Activated effector memory CD4-positive, alpha-beta T cell treated with anti-CD3 and anti-CD28 coated beads, Interleukin-2, amount 50 U/mL, for 16 hours (primary cell): ENCODE results near the gene RGSL1.
"Not testable (repeated sequence)": the region's sequence is repeated elsewhere in the genome, so short reads cannot be mapped to it uniquely, and the experiment has no call there.

ENCODE experiments used
- DNase-seq: peaks from one replicate; pipeline ENCODE4 v3.0.0-alpha.2; 2020

Gene RGSL1

GRCh38 chr1:182447124-182447523 lies 2.8 kb upstream of the RGSL1 start:
- DNase-seq, result not testable (repeated sequence)

GRCh38 chr1:182447660-182448059 lies 2.3 kb upstream of the RGSL1 start:
- DNase-seq, result no peak

- no peak for DNase-seq
Measured at GRCh38 chr1:182453631-182454030, 3.7 kb downstream of the RGSL1 start.

GRCh38 chr1:182457844-182458243 lies 7.9 kb downstream of the RGSL1 start:
- DNase-seq, result no peak

GRCh38 chr1:182459949-182460348 lies 10.0 kb downstream of the RGSL1 start:
- DNase-seq, result no peak

- DNase-seq, result no peak
Measured at GRCh38 chr1:182460550-182460951, 10.6 kb downstream of the RGSL1 start.

- no peak for DNase-seq
Measured at GRCh38 chr1:182473556-182473955, 23.6 kb downstream of the RGSL1 start.

- DNase-seq, result no peak
Measured at GRCh38 chr1:182476625-182477024, 26.7 kb downstream of the RGSL1 start.

- DNase-seq, result no peak
Measured at GRCh38 chr1:182478238-182478637, 28.3 kb downstream of the RGSL1 start.

GRCh38 chr1:182484067-182484466 lies 34.1 kb downstream of the RGSL1 start:
- DNase-seq, result no peak

- no peak for DNase-seq
Measured at GRCh38 chr1:182484531-182485257, 34.7 kb downstream of the RGSL1 start.

GRCh38 chr1:182485861-182486260 lies 35.9 kb downstream of the RGSL1 start:
- DNase-seq, result no peak

GRCh38 chr1:182488803-182489202 lies 38.9 kb downstream of the RGSL1 start:
- DNase-seq, result no peak

GRCh38 chr1:182493063-182493462 lies 43.1 kb downstream of the RGSL1 start:
- DNase-seq, result no peak

GRCh38 chr1:182495002-182495401 lies 45.1 kb downstream of the RGSL1 start:
- DNase-seq, result no peak

GRCh38 chr1:182495693-182496092 lies 45.7 kb downstream of the RGSL1 start:
- no peak for DNase-seq

GRCh38 chr1:182507685-182508084 lies 57.7 kb downstream of the RGSL1 start:
- no peak for DNase-seq

- no peak for DNase-seq
Measured at GRCh38 chr1:182515556-182515955, 65.6 kb downstream of the RGSL1 start.

GRCh38 chr1:182520736-182521135 lies 70.8 kb downstream of the RGSL1 start:
- no peak for DNase-seq

GRCh38 chr1:182525342-182525741 lies 75.4 kb downstream of the RGSL1 start:
- no peak for DNase-seq

GRCh38 chr1:182527680-182528079 lies 77.7 kb downstream of the RGSL1 start:
- DNase-seq, result no peak

GRCh38 chr1:182528206-182528605 lies 78.3 kb downstream of the RGSL1 start:
- DNase-seq, result not testable (repeated sequence)

- DNase-seq, result no peak
Measured at GRCh38 chr1:182533896-182534295, 84.0 kb downstream of the RGSL1 start.

GRCh38 chr1:182549346-182549745 lies 99.4 kb downstream of the RGSL1 start:
- DNase-seq, result no peak

GRCh38 chr1:182549811-182550210 lies 99.9 kb downstream of the RGSL1 start:
- no peak for DNase-seq
